HG03558 (cell line): ENCODE results near the gene NACAD.
"Not testable (repeated sequence)": the region's sequence is repeated elsewhere in the genome, so short reads cannot be mapped to it uniquely, and the experiment has no call there.

ENCODE experiments used
- ATAC-seq: cut with Tn5 transposase; IDR thresholded peaks from one replicate; pipeline ENCODE4 v1.9.1; 2021; ENCODE audit warnings: moderate number of reproducible peaks; ENCODE audit not compliant: unreplicated experiment; ENCODE audit errors: extremely low read depth

The NACAD gene

GRCh38 chr7:45061806-45062425 is 26.9 kb downstream of the NACAD start:
- no peak for ATAC-seq

GRCh38 chr7:45061352-45061751 is 27.4 kb downstream of the NACAD start:
- ATAC-seq: no peak

GRCh38 chr7:45060295-45060694 is 28.5 kb downstream of the NACAD start:
- no peak for ATAC-seq

- no peak for ATAC-seq
These were observed 30.9 kb downstream of the NACAD start for GRCh38 chr7:45057878-45058277.

DNA sequence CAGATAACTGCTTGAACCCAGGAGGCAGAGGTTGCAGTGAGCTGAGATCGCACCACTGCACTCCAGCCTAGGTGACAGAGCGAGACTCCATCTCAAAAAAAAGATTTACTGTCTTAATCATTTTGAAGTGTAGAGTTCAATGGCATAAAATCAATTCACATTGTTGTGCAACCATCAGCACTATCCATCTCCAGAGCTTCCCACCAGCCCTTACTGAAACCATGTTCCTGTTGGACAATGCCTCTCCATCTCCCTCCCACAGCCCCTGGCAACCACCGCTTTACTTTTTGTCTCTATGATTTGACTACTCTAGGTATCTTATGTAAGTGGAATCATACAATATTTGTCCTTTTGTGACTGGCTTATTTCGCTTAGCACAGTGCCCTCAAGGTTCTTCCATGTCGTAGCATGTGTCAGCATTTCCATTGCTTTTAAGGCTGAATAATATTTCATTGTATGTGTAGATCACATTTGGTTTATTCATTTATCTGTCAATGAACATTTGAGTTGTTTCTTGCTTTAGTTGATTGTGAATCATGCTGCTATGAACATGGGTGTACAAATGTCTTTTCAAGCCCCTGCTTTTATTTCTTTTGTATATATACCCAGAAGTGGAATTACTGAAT is 33.1 kb downstream of the NACAD start:
- no peak for ATAC-seq

DNA sequence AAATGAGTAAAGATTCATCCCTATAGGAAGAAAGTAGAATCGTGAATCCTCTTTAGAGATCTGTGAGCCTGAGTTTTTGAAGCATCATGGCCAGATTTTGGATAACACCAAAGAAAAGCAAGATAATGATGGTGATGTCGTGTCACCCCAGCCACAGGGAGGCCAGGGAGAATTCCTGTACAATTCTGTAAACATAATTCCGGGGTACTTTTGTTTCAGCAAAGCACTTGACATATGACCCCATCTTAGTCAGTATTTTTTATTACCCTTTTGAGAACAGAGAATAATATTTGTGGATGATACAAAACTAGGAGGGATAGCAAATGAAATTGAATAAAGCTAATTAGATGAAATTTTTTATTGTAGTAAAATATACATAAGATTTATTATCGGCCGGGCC is 33.8 kb downstream of the NACAD start:
- ATAC-seq: no peak

GRCh38 chr7:45054442-45054841 is 34.3 kb downstream of the NACAD start:
- no peak for ATAC-seq

DNA sequence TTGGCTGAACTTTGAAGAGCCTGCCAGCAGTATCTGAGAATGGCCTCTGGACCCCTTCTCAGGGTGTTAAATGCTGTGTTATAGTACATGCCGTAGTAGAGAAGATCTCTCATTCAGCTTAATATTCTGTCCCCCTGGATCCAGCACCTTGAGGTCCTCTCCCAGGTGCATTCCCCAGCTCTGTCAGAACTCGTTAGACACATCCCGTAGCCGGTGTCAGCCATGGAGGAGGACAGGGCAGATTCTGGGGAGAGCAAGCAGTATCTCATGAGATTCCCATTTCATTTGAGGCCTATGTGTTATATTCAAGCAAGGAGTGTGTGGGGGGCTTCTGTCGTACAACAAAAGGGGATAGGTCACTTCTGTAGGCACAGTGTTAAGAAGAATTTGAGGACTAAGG is 34.8 kb downstream of the NACAD start:
- no peak for ATAC-seq

DNA sequence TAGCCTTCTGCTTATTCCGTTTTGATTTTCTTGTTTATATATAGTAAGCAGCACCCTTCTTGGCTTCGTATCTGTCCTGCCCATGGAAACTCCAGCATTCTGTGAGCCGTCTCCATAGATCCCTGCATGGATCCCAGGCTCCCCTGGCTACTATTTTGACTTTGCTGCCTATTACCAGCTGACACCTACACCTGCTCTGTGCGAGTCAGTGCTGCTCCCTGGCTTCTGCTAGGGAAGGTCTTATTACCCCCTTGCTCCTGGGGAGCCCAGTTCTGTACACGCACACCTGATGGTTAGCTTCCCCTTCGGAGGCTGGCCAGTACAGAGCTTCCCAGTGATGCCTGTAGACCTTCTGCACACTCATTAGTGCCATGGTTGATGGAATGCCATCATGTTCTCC is 35.4 kb downstream of the NACAD start:
- ATAC-seq: no peak

DNA sequence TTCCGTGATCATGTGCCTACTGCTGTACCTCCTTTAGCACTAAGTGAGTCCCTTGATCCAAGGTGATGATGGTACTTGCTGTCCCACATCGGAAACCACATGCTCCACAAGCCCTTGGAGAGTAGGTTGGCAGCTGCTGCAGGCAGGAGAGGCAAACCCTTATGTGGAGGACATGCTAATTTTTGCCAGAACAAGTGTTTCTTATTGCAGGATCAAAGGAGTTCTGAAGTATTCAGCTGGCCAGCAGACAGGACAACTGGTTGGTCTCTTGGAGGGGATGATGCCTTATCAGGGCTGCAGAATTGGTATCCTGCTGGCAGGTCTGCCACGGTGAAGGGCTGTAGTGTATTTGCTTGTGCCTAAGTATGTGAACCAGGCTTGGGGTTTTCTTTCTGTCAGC is 36.8 kb downstream of the NACAD start:
- no peak for ATAC-seq

DNA sequence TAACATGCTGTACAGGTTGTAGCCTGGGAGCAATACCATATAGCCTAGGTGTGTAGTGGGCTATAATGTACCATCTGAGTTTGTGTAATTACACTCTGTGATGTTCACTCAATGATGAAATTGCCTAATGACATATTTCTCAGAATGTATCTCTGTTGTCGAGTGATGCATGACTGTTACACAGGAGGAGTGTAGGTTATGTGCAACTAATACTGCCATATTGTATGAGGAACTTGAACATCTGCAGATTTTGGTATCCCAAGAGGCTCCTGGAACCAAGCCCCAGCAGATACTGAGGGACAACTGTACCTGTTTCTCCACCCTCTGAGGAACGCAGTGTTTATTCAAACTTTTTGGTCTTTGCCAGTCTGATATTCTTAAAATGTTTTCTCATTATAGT is 38.6 kb downstream of the NACAD start:
- no peak for ATAC-seq

DNA sequence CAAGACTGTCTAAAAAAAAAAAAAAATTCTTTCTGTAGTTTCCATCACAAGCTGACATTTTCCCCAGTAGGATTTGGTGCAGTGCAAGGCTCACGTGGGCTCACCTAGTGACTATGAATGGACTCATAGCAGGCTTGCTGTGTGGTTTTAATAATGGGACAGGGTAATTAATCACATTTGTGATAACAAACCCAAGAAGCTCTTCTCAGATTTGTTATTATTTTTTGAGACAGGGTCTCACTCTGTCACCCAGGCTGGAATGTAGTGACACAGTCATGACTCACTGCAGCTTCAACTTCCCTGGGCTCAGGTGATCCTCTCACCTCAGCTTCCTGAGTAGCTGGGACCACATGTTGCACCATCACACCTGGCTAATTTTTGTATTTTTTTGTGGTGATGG is 40.0 kb downstream of the NACAD start:
- no peak for ATAC-seq

- ATAC-seq: no peak
These were observed 44.4 kb downstream of the NACAD start for GRCh38 chr7:45044338-45044737.

DNA sequence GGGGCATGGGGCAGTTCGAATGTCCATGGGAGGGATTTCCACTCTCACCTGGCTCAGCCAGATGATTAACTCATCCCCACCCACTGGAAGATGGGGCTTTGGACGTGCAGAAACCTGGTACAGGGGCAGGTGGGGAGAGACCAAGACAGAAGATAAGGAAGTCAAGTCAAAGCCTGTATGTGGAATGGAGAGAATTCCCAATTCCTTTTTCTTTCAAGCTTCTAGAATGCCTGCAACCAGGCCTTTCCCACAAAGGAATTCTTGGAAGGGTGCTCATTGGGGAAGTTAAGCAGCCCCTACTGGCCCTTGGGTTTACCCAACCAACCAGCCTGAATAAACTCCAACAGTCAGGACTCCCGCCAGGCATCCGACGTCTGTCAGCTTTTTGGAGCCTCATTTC is 49.7 kb downstream of the NACAD start:
- no peak for ATAC-seq

GRCh38 chr7:45037876-45038275 is 50.9 kb downstream of the NACAD start:
- ATAC-seq: no peak

DNA sequence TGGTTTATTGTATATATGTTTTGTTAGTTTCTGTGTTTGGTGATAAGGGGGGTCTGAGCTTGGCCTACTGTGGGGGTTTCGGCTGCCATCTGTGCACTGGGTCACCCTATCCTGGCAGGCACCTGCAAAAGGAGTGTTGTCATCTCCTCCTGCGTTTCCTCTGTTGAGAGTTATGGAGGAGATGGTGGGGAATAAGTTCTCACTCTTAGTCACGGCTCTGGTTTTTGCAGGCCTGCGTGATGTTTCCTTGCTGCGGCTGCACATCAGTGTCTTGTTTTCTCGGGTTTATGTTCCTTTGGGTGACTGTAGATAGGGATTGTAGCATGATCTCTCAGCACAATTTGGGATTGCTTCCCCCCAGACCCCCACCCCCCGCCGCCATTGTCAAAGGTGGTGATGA is 52.0 kb downstream of the NACAD start:
- ATAC-seq: no peak

DNA sequence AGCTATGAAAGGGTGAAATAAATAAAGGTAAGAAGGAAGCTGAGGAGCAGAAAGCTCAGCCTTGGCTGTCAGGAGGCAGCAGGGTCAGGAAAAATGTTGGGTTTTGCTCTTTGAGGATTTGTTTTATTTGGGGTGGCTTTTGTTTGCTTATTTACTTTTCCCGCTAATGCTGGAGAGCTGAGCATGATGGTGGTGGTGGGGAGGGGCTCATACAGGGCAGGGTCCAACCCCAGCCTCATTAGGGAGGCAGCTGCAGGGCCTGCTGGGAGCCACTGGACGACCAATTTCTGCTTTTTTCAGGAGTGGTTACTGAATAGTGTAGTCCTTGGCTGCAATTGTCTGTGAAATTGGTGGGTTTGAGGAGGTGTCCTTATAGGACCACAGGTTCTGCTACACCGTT is 52.5 kb downstream of the NACAD start:
- ATAC-seq: no peak

DNA sequence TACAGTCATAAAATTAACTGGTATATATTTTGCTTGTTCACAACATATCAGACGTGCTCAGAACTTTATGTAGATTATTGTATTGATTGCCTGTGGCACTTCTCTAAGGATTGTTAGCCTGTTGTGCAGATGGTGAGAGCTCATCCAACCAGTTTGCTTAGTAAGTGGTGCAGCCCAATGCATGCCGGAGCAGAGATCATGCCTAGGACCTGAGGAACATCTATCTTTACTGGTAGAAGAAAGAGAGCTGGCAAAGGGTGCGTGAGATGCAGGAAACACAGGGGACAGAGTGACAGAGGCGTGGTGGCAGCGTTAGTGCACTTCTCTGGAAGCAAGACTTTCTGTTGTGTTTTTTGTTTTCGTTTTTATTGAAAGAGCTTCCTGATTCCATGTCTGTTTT is 52.9 kb downstream of the NACAD start:
- ATAC-seq: no peak

GRCh38 chr7:45035371-45035770 is 53.4 kb downstream of the NACAD start:
- ATAC-seq: no peak

GRCh38 chr7:45034710-45035109 is 54.1 kb downstream of the NACAD start:
- ATAC-seq: not testable (repeated sequence)

GRCh38 chr7:45033931-45034290 is 54.9 kb downstream of the NACAD start:
- no peak for ATAC-seq

DNA sequence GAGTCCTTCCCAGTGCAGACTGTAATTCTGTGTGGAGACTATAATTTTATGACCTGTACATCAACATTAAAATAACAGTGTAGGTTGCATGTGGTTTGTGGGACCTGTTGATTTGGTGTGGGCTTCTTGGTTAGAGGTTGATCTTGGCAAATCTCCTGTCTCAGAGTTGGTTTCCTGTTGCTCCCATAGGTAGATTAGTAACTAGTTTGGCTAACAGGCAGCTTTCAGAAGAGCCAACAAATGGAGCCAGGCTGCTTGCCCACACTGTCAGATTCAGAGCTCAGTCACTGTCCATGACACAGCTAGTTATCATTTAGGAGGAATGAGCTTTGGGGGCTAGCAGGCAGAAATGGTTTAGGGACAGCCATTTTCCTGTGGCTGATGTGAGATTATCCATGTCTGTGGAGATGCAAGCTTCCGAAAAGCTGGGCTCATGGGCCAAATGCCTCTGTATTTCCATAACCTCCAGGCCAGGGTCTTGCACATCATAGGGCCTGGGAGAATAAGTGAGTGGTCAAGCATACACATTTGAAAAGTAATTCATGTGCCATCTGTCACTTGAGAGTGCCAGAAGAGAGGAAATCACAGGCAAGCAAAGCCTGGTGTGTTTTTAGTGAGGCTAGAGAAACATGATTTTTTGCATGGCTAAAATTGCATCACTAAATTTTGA is 55.4 kb downstream of the NACAD start:
- no peak for ATAC-seq
